AG09309 (cell line): Measurements from ENCODE around the gene BAMBI.
A peak's percentile ranks its signal among the peaks of the same experiment; 100 is the strongest.
"Not testable (repeated sequence)": the region's sequence is repeated elsewhere in the genome, so short reads cannot be mapped to it uniquely, and the experiment has no call there.

ENCODE experiments used
- DNase-seq: peaks from one replicate; pipeline ENCODE4 v3.0.0-alpha.2; 2010; ENCODE audit warnings: low read depth
- H3K4me3 ChIP-seq: 2 replicates; pipeline ENCODE4 v1.5.1; 2011; ENCODE audit warnings: mild to moderate bottlenecking, low read depth, low read length, moderate library complexity; ENCODE audit not compliant: control insufficient read depth
- CTCF ChIP-seq: IDR thresholded peaks from 2 replicates; pipeline ENCODE4 v1.5.1; 2011; ENCODE audit warnings: mild to moderate bottlenecking, low read depth, low read length, inconsistent platforms; ENCODE audit not compliant: insufficient read depth, control insufficient read depth; ENCODE audit errors: missing control alignments

Gene BAMBI

DNA sequence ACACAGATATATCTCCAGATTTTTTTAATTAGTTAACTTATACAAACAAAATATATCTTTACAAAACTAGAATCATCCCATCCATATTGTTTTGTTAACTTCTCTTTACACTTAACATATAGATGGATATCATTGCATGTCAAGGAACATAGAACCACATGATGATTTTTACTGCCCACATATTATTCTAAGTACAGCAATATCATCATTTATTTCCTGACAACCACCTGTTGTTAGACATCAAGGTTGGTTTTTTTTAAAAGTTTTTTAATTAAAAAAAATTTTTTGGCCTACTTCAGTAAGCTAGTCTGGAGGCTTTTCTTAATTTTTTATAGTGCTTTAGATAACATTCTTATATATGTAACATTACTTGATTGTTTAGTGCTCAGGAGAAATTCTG, 38.9 kb upstream of the BAMBI start:
- TF ChIP-seq CTCF, result no peak
- no peak for DNase-seq
- H3K4me3 ChIP-seq, result no peak overlapping the region

DNA sequence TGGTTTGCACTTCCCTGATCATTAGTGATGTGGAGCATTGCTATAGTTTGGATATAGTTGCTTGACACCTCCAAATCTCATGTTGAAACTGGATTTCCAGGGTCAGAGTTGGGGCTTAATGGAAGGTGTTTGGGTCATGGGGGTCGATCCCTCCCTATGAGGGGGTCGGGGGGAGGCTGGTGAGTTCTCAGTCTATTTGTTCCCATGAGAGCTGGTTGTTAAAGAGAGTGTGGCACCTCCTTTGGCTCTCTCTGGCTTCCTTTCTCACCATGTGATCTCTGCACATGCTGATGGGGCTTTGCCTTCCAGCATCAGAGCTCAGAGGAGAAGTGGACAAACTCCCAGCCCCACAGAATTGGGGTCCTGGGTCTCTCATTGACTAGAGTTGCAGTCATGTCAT, 36.8 kb upstream of the BAMBI start:
- no peak overlapping the region for H3K4me3 ChIP-seq
- no peak for DNase-seq
- no peak for TF ChIP-seq CTCF

DNA sequence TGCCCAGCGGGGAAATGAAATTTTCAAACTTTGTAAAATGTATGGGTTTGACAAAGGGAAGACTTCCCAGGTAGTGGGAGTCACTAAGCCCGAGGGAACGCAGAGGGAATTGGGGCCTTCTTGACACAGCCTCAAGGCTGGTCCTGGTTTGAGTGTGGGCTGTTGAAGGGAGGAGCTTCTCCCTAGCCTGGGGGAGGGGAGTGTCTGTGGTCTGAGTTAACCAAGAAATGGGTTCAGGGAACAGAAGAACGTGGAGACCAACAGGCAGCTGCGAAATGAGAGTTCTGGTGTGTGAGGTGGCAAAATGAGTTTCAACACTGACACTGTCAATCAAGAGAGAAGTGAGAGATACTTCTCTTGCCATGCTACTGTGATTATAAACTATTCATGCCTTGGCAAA, 32.7 kb upstream of the BAMBI start:
- no peak for DNase-seq
- no peak overlapping the region for H3K4me3 ChIP-seq

DNA sequence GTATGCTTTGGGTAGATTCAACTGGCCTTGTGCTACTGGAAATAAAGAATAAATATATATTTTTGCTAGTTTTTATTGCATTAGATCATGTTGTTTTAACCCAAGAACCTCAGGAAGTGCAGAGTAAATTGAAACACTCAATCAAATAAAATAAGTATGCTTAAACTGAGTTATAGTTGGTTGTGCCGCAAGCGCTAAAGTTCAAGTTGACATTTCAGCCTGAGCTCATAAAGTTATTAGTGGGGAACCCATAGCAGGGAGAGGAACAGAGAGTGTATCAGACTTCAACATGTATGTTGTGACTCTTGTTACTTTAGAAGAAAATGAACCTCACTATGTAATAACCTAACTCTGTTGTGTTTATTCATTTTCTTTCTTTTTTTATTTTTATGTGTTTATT, 25.2 kb upstream of the BAMBI start:
- no peak for DNase-seq
- no peak overlapping the region for H3K4me3 ChIP-seq
- TF ChIP-seq CTCF, result no peak

More for the DNA sequence above, 32.7 kb upstream of the BAMBI start:
- TF ChIP-seq CTCF, result no peak

- DNase-seq, result no peak
- no peak for TF ChIP-seq CTCF
- no peak overlapping the region for H3K4me3 ChIP-seq
Measured at GRCh38 chr10:28652703-28653102, 24.6 kb upstream of the BAMBI start.

DNA sequence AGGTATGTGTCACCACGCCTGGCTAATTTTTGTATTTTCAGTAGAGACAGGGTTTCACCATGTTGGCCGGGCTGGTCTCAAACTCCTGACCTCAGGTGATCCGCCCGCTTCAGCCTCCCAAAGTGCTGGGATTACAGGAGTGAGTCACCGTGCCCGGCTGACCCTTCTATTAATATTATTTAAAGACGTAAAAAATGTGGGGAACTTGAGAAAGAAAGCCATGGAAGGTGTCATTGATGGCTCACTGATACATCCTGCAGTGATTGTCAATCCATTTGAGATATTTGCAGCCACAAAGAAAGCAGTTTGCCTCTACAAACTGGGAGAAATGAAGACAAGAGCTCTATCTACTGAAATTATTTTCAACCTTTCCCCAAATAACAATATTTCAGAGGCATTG, 18.5 kb upstream of the BAMBI start:
- DNase-seq, H3K4me3 ChIP-seq: not testable (repeated sequence)

GRCh38 chr10:28661035-28661434, 16.3 kb upstream of the BAMBI start:
- no peak overlapping the region for H3K4me3 ChIP-seq
- DNase-seq, result peak; percentile 59
- no peak for TF ChIP-seq CTCF
